HG03066 (cell line): ENCODE results near the gene HES3.
A peak's percentile ranks its signal among the peaks of the same experiment; 100 is the strongest.
"Not testable (repeated sequence)": the region's sequence is repeated elsewhere in the genome, so short reads cannot be mapped to it uniquely, and the experiment has no call there.

ENCODE experiments used
- ATAC-seq: cut with Tn5 transposase; IDR thresholded peaks from one replicate; pipeline ENCODE4 v1.9.1; 2021; ENCODE audit warnings: low read depth; ENCODE audit not compliant: unreplicated experiment

Gene HES3

DNA sequence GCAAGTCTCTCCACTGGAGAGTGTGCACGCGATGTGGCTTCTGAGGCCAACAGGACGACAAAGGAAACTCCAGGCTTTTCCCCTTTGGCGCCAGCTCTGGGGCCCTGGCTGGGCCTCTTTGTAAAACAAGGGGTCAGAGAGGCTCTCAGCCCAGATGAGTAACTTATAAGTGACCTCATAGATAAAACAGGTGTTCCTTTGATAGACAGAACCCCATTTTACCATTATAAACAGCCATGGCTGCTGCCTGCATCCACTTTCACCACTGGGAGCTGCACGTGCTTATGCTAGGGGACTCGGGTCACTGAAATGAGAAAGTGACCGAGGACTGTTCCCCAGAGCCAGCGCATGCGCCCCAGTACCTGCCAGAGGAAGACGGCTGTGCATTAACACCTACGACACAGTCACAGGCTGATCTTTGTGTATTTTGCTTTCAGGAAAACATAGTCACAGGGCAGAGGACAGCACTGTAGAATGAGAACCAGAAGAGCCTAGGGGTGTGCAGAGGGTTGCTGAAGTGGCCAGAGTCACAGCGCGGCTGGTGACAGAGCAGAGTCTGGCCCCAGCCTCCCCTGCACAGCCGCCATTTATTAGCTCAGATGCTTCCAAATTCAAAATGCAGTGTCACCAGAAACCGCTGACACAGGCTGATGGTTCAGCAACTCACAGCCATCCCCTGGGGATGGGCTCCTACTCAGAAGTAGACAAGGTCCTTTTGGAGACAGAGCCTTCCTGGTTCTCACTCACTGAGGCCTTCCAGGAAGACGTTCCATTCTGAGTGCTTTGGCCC lies 25.4 kb upstream of the HES3 start:
- no peak for ATAC-seq

- not testable (repeated sequence) for ATAC-seq
Measured at GRCh38 chr1:6219641-6220040, 24.3 kb upstream of the HES3 start.

DNA sequence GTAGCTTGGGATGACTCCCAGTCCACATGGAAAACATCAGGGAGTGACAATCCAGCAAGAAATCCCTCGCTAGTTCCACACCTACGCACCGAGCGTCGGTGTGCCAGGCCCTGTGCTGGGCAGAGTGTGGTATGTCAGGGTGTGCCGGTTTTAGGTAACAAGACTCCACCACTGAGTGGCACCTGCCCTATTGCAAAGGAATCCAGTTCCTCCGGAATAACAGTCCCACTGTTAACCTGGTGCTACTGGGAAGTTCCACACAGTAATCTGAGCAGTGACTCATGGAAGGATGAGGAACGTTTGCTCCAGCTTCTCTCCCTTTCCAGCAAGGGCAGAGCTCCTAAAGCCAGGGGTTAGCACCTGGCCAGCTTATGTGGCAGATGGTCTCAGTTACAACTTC lies 23.7 kb upstream of the HES3 start:
- ATAC-seq = no peak

DNA sequence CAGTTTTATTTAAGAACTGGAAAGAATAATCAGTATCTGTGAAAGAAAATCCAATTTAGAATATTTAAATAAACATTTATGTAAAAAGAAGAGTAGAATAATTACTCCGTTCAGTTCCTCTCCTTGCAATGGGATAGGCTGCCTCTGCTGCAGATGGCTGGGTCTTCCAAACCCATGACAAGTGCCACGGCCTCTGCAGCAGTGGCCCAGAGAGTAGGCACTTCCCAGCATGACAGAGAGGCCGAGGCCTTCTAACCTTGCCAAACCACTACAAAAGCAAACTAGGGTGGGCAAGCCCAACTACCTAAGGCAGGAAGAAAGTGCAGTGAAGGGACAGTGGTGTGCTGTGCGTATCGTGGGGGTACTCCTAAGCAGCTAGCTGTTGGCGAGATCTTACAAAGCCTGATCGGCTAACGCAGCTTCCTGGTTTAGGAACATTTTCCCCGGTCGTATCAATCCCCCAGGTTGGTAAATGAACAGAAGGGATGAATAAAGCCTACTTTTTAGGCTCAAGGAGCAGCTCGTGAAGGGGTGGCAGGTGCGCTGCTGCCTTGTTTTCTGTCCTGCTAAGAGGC lies 22.7 kb upstream of the HES3 start:
- ATAC-seq = no peak

DNA sequence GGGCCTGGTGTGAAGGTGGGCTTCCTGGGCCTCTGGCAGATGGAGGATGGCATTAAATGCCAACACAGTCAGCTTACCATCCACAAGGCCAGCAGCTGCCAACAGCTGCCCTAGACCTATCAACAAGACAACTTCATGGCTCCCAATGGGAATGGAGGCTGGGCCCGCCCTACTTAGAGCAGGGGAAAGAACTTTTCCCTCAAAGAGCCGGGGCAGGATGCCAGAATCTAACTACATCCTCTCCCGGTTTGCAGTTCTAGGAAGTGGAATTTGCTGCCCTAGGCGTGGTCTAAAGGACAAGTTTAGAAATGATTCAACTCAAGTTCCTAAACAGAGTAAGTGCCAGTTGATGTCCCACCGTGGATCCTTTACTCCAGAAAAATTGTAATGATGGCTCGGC lies 21.3 kb upstream of the HES3 start:
- ATAC-seq = no peak

DNA sequence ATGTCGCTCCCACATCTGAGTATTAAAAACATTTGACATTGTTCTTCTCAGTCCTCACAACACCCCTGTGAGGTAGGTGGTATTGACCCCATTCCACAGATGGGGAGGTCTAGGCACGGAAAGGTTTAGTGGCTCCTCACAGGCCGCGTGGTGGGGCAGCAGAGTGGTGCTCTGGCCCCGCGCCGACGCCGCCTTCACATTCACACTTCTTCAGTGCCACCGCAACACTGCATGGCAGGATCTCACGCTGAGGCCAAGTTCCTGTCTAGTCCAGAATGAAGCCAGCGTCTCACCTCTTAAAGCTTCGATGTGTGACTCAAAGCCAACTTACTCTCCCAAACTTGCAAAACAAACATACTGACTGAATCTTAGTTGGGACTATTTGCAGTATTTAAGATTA lies 20.4 kb upstream of the HES3 start:
- ATAC-seq = no peak

- ATAC-seq = no peak
Measured at GRCh38 chr1:6224718-6225117, 19.3 kb upstream of the HES3 start.

- no peak for ATAC-seq
Measured at GRCh38 chr1:6225651-6226050, 18.3 kb upstream of the HES3 start.

DNA sequence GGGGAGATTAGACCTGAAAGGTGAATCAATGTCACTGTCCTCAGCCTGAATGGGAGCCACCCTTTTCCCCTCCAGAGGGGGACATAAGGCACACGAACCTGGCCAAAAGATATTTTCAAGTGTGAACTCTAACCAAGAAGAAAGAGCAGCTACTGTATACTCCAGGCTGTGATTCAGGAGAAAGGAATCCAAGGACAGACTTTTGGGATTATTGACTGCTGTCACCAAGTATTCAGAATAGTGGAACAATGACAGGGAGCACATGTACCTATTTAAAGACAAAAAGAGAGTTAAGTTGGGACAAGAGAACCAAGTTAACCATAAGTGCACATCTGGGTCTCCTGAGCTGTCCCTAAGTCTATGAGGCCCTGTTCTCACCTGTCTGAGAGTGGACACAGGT lies 10.6 kb upstream of the HES3 start:
- no peak for ATAC-seq

GRCh38 chr1:6234502-6235295 lies 9.3 kb upstream of the HES3 start:
- ATAC-seq = no peak

GRCh38 chr1:6235296-6235677 lies 8.7 kb upstream of the HES3 start:
- ATAC-seq = peak; percentile 7

- ATAC-seq = no peak
Measured at GRCh38 chr1:6237093-6237492, 6.9 kb upstream of the HES3 start.

GRCh38 chr1:6239213-6239752 lies 4.7 kb upstream of the HES3 start:
- ATAC-seq = no peak

DNA sequence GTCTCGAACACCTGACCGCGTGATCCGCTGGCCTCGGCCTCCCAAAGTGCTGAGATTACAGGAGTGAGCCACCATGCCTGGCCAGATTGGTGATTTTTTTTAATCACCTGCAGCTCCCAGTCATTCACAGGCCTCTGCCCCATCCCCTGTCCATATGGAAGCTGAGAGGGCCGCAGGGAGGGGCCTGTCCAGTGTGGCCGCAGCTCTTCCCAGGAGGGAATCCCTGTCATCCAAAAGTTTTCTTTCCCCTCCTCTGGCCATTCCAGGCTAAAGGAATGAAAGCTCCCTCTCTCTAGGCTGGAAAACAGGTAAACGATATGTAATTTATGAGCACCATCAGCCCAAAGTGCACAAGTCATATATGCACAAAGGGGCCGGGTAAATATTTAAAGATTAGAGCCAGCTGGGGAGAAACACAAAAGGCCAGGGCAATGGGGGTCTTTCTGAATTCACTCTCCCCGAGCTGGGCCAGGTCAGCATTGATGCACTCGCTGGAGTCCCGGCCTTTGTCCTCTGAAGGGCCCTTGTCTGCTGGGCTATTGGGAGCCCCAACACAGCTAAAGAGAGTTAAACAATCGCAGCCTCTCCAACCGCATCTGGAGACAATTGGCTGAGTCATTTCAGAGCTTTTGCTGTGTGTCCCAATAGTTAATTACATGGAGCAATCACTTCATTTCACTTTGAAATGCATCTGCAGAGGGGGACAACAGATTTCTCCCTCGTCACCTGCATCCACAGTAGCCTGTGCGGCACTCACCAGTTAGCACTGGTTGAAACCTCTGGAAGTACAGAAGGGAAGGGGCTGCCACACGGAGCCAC lies 3.8 kb upstream of the HES3 start:
- no peak for ATAC-seq

- no peak for ATAC-seq
Measured at GRCh38 chr1:6241107-6241886, 2.7 kb upstream of the HES3 start.

GRCh38 chr1:6241887-6242740 lies 1.9 kb upstream of the HES3 start:
- no peak for ATAC-seq

DNA sequence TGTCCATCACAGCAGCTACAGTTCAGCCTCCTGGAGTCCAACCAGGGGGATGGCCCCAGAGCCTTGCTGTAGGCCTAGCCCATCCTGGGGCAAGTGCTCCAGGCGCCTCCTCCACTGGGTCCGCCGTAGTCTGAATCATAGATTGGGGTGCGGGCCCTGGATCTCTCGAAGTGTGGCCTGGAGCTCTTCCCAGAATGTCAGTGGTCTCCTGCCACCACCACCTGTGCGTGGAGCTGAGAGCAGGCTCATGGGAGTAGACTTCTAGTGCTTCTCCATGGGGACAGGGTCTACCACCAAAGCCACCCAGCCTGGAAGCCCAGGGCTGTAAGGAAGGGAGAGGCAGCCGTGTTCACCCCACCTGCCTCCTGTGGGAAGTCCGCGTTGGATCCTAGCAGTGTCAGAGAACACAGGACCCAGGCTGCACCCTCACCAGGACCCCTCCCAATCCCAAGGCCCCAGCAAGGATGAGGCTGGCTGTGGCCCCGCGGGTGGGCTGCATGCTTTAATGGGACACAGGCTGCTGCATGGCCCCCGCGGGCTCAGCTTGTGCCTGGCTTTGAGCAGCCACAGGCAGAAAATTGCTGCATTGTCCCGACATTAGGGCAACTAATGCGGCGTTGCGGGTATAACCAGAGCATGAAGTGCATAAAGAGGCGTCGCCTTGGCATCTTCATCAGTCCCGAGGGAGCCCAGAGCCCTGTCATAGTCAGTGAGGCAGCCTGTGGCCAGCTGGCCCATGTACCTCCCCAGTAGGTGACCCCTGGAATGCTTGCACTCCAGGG lies 735 bp upstream of the HES3 start:
- ATAC-seq = no peak

DNA sequence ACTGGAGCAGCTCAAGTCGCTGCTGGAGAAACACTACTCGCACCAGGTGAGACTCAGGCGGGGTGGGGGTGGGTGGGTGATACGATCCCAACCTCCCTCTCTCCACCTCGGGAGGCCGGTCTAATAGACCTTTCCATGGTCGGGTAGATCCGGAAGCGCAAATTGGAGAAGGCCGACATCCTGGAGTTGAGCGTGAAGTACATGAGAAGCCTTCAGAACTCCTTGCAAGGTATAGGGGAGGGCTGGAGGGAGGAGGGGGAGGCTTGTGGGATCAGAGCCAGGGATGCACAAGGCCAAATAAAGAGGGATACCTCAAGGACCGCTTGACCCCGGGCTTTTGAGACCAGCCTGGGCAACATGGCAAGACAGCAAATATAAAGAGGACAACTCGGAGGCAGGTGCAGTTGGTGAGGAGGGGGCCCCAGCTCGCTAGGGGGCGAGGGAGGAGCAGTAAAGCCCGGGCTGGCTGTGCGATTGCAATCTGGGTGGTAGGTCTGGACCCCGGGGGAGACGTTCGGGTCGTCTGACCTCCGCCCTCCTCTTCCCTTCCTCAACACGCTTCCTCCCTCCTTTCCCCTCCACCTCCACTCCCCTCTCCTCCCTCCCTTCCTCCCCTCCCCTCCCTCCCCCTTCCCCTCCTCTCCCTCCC lies 546 bp downstream of the HES3 start:
- no peak for ATAC-seq
